HEK293 (cell line): ENCODE results near the gene XRCC6.

Source experiments
- CTCF ChIP-seq: fragments of 450-650 bp; formaldehyde crosslinking; IDR thresholded peaks from 2 replicates; pipeline ENCODE4 v1.5.1; 2016; ENCODE audit warnings: missing biosample characterization, missing genetic modification characterization
- ZNF214 ChIP-seq: fragments of 450-650 bp; formaldehyde crosslinking; IDR thresholded peaks from 2 replicates; pipeline ENCODE4 v1.5.1; 2017; ENCODE audit warnings: missing biosample characterization, mild to moderate bottlenecking, missing genetic modification characterization, borderline replicate concordance
- ZNF274 ChIP-seq, 2 experiments: fragments of 200-500 bp in 1 of 2; fragments of 450-650 bp in 1 of 2; sonication (Bioruptor generic) in 1 of 2; formaldehyde crosslinking in 1 of 2; IDR thresholded peaks; 2 replicates each; pipeline versions ENCODE4 v1.5.1 to v1.6.1; 2014 to 2016; ENCODE audit warnings: borderline replicate concordance in 1 of 2, inconsistent platforms in 1 of 2, low read length in 1 of 2, missing biosample characterization in 1 of 2, missing genetic modification characterization in 1 of 2
- ZNF660 ChIP-seq: fragments of 450-650 bp; IDR thresholded peaks from 2 replicates; pipeline ENCODE4 v1.5.1; 2018; ENCODE audit warnings: missing biosample characterization, mild to moderate bottlenecking, missing genetic modification characterization

GRCh38 chr22:41585898-41586297 lies 35.2 kb upstream of the XRCC6 start:
- TF ChIP-seq ZNF274 (IDR thresholded peaks at IDR 0.05; ENCODE audit: low read length) (no peak), ZNF274 (tag by site-specific recombination; IDR thresholded peaks at IDR 0.05; ENCODE audit: borderline replicate concordance) (no peak), ZNF214 (tag by site-specific recombination) (no peak), ZNF660 (tag by site-specific recombination) (no peak), CTCF (tag by site-specific recombination) (no peak)
